HFF-Myc (cell line): Measurements from ENCODE around the gene KLHDC9.

Source experiments
- DNase-seq: peaks from one replicate; pipeline ENCODE4 v3.0.0-alpha.2; 2011; ENCODE audit warnings: low read depth; ENCODE audit errors: extremely low read depth
- H3K4me3 ChIP-seq: replicated peaks from 2 replicates; pipeline ENCODE4 v1.5.1; 2011; ENCODE audit warnings: low read depth, mild to moderate bottlenecking, control low read depth, low read length
- TF ChIP-seq, protein P1 (sequence below): IDR thresholded peaks from 2 replicates; pipeline ENCODE4 v1.5.1; 2012; ENCODE audit warnings: mild to moderate bottlenecking, low read depth, low read length, control low read depth; ENCODE audit errors: missing control alignments

Gene KLHDC9

GRCh38 chr1:161089938-161090337 lies 8.2 kb upstream of the KLHDC9 start:
- DNase-seq: no peak
- TF ChIP-seq, protein P1, sequence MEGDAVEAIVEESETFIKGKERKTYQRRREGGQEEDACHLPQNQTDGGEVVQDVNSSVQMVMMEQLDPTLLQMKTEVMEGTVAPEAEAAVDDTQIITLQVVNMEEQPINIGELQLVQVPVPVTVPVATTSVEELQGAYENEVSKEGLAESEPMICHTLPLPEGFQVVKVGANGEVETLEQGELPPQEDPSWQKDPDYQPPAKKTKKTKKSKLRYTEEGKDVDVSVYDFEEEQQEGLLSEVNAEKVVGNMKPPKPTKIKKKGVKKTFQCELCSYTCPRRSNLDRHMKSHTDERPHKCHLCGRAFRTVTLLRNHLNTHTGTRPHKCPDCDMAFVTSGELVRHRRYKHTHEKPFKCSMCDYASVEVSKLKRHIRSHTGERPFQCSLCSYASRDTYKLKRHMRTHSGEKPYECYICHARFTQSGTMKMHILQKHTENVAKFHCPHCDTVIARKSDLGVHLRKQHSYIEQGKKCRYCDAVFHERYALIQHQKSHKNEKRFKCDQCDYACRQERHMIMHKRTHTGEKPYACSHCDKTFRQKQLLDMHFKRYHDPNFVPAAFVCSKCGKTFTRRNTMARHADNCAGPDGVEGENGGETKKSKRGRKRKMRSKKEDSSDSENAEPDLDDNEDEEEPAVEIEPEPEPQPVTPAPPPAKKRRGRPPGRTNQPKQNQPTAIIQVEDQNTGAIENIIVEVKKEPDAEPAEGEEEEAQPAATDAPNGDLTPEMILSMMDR: no peak
- no peak overlapping the region for H3K4me3 ChIP-seq

DNA sequence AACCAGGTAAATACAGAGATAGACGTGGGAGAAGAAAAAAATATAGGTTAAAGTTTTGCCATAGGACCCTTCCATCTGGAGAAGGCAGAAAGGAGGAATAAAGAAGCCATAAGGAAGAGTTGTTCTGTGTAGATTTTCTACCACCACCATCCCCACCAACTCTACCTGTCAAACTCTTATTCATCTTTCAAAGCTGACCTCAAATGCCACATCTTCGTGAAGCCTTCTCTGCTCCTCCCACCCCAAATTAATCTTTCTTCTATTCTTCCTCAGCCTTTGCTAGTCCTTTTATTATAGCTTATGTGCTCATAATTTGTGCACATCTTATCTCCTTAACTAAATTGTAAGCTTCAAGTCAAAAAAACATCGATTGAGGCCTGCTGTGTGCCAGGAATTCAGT lies 7.5 kb upstream of the KLHDC9 start:
- no peak overlapping the region for H3K4me3 ChIP-seq
- no peak for DNase-seq
- TF ChIP-seq, protein P1: no peak

- TF ChIP-seq, protein P1: no peak
- H3K4me3 ChIP-seq: no peak overlapping the region
- DNase-seq: no peak
These were observed 7.1 kb upstream of the KLHDC9 start for GRCh38 chr1:161091093-161091492.

- TF ChIP-seq, protein P1: no peak
- H3K4me3 ChIP-seq: no peak overlapping the region
- DNase-seq: no peak
These were observed 6.2 kb upstream of the KLHDC9 start for GRCh38 chr1:161091796-161092507.

- no peak overlapping the region for H3K4me3 ChIP-seq
- DNase-seq: no peak
- TF ChIP-seq, protein P1: no peak
These were observed 5.5 kb upstream of the KLHDC9 start for GRCh38 chr1:161092621-161093028.

GRCh38 chr1:161094481-161094880 lies 3.7 kb upstream of the KLHDC9 start:
- no peak for DNase-seq
- TF ChIP-seq, protein P1: no peak
- no peak overlapping the region for H3K4me3 ChIP-seq

DNA sequence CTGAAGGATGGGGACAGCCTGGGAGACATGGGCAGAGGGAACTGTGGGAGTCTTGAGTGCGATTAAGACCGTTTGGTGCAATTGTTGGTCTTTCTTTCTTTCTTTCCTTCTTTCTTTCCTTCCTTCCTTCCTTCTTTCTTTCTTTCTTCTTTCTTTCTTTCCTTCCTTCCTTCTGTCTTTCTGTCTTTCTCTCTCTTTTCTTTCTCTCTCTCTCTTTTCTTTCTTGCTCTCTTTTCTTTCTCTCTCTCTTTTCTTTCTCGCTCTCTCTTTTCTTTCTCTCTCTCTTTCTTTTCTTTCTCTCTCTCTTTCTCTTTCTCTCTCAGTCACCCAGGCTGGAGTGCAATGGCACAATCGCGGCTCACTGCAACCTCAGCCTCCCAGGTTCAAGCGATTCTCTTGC lies 2.9 kb upstream of the KLHDC9 start:
- no peak overlapping the region for H3K4me3 ChIP-seq
- TF ChIP-seq, protein P1: no peak
- DNase-seq: no peak
